ENCODE data around the gene LRIG2. TPM values are rescaled to one million over a fixed set of nuclear protein-coding genes. Genes with fewer than 3 reads are reported as not detected.

The LRIG2 gene
- total and polyA plus RNA-seq, 2 of the 4 experiments (the other 2 are of a cell fraction), result 4.3 to 9.0 TPM

DNA sequence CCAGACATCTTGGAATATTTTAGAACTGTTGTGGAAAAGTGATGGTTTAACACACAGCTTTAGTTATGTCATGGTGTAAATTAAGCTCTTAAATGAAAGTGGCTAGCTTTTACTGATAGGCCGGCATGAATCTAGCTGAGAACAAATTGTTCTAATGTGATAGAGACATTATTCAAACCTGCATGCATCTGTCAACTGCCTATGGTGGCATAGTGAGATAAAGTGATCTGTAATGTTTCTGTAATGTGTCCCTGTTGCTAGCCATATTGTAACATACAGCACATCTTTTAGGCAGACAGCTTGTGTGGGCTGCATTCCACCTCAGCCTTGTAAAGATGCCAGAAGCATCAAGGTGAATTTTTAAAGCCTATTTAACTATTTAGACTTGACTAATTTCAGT, 16.0 kb downstream of the LRIG2 start:
- intact Hi-C loops (cut with micrococcal nuclease) (no loop called here), dilution Hi-C loops (cut with HindIII; ENCODE audit: low sequenced_read_pairs, unreplicated experiment) (no loop called here), in situ Hi-C loops (cut with MboI; ENCODE audit: low sequenced_read_pairs) (no loop called here)
- Histone ChIP-seq H3K9ac (ENCODE audit: low read depth, low read length) (no peak overlapping the region), H3K4me1 (ENCODE audit: control insufficient read depth, insufficient read depth, low read length) (peaks cover 3% of the 10 kb centered on the region), H2BK5ac (ENCODE audit: low read depth, low read length, poor library complexity, severe bottlenecking) (no peak overlapping the region), H3K4me2 (ENCODE audit: low read depth, low read length) (no peak overlapping the region), H3K4ac (ENCODE audit: low read depth, low read length) (no peak overlapping the region), H2BK15ac (ENCODE audit: low read depth, low read length) (no peak overlapping the region), H4K91ac (ENCODE audit: insufficient read depth, low read depth, low read length) (no peak overlapping the region), H4K20me1 (ENCODE audit: insufficient read depth, low read length) (peaks cover 30% of the 10 kb centered on the region; the same call in 1 of the 2 replicates), H2BK20ac (ENCODE audit: low read depth, low read length) (no peak overlapping the region), H4K5ac (ENCODE audit: low read depth, low read length) (no peak overlapping the region), H3K9me3 (ENCODE audit: control insufficient read depth, insufficient read depth, low read length) (no peaks in the 10 kb centered on the region), H3K14ac (replicated peaks; ENCODE audit: low read depth, low read length) (no peak overlapping the region), H3K36me3 (ENCODE audit: control insufficient read depth, insufficient read depth, low read length) (peaks cover 1% of the 10 kb centered on the region; the same call in 1 of the 2 replicates), H3K23ac (ENCODE audit: low read depth, low read length) (no peak overlapping the region), H4K8ac (ENCODE audit: low read depth in 2 of 2, low read length in 2 of 2) (no peak overlapping the region), H2AK5ac (ENCODE audit: low read depth, low read length) (no peak overlapping the region), H2AK9ac (replicated peaks; ENCODE audit: low read depth, low read length, poor library complexity) (no peak overlapping the region), H3K9me1 (ENCODE audit: insufficient read depth, low read length) (no peaks in the 10 kb centered on the region), H3K27ac (ENCODE audit: insufficient read depth, low read length) (no peak overlapping the region), H3K27me3 (ENCODE audit: control insufficient read depth, insufficient read depth, low read length) (no peaks in the 10 kb centered on the region), H2AFZ (replicated peaks; ENCODE audit: low read length, poor library complexity) (no peak overlapping the region), H3K56ac (ENCODE audit: extremely low read depth, insufficient read depth, low read length) (no peak overlapping the region), H3K4me3 (ENCODE audit: insufficient read depth, low read depth, low read length) (no peak overlapping the region), H2BK120ac (ENCODE audit: low read depth, low read length) (no peak overlapping the region), H3K18ac (ENCODE audit: low read depth, low read length) (no peak overlapping the region), H3K79me1 (ENCODE audit: low read depth in 1 of 2, low read length in 2 of 2) (peaks cover 26 to 42% of the 10 kb centered on the region in 2 experiments)
- BruUV-seq (replicated peaks), result no TSS peak
- TF ChIP-seq RFX5 (IDR thresholded peaks at IDR 0.05; ENCODE audit: low read depth, low read length) (no peak), RAD21 (IDR thresholded peaks at IDR 0.05; ENCODE audit: low read length) (no peak), MAZ (IDR thresholded peaks at IDR 0.05; ENCODE audit: borderline replicate concordance, low read depth, low read length) (no peak), CHD1 (IDR thresholded peaks at IDR 0.05; ENCODE audit: low read depth, low read length) (no peak), CEBPB (IDR thresholded peaks at IDR 0.05; ENCODE audit: low read depth, low read length) (no peak), RCOR1 (IDR thresholded peaks at IDR 0.05; ENCODE audit: insufficient replicate concordance, low read length) (no peak), NFE2L2 (IDR thresholded peaks at IDR 0.05; ENCODE audit: low read depth, low read length) (no peak), SMC3 (IDR thresholded peaks at IDR 0.05; ENCODE audit: low read depth, low read length) (no peak), FOS (IDR thresholded peaks at IDR 0.05; ENCODE audit: low read depth, low read length) (no peak), POLR2A (IDR thresholded peaks at IDR 0.05; ENCODE audit: low read depth, low read length) (no peak), BHLHE40 (IDR thresholded peaks at IDR 0.05; ENCODE audit: low read depth, low read length) (no peak), MAFK (IDR thresholded peaks at IDR 0.05; ENCODE audit: low read depth, low read length) (no peak), MXI1 (IDR thresholded peaks at IDR 0.05; ENCODE audit: borderline replicate concordance, low read depth, low read length) (no peak)
- TF ChIP-seq, protein P1, sequence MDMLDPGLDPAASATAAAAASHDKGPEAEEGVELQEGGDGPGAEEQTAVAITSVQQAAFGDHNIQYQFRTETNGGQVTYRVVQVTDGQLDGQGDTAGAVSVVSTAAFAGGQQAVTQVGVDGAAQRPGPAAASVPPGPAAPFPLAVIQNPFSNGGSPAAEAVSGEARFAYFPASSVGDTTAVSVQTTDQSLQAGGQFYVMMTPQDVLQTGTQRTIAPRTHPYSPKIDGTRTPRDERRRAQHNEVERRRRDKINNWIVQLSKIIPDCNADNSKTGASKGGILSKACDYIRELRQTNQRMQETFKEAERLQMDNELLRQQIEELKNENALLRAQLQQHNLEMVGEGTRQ (IDR thresholded peaks at IDR 0.05; ENCODE audit: low read depth, low read length), result no peak
- TF ChIP-seq, protein P2, sequence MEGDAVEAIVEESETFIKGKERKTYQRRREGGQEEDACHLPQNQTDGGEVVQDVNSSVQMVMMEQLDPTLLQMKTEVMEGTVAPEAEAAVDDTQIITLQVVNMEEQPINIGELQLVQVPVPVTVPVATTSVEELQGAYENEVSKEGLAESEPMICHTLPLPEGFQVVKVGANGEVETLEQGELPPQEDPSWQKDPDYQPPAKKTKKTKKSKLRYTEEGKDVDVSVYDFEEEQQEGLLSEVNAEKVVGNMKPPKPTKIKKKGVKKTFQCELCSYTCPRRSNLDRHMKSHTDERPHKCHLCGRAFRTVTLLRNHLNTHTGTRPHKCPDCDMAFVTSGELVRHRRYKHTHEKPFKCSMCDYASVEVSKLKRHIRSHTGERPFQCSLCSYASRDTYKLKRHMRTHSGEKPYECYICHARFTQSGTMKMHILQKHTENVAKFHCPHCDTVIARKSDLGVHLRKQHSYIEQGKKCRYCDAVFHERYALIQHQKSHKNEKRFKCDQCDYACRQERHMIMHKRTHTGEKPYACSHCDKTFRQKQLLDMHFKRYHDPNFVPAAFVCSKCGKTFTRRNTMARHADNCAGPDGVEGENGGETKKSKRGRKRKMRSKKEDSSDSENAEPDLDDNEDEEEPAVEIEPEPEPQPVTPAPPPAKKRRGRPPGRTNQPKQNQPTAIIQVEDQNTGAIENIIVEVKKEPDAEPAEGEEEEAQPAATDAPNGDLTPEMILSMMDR (conservative IDR thresholded peaks at IDR 0.05; ENCODE audit: low read depth, low read length), result no peak
- TF ChIP-seq, protein P3, sequence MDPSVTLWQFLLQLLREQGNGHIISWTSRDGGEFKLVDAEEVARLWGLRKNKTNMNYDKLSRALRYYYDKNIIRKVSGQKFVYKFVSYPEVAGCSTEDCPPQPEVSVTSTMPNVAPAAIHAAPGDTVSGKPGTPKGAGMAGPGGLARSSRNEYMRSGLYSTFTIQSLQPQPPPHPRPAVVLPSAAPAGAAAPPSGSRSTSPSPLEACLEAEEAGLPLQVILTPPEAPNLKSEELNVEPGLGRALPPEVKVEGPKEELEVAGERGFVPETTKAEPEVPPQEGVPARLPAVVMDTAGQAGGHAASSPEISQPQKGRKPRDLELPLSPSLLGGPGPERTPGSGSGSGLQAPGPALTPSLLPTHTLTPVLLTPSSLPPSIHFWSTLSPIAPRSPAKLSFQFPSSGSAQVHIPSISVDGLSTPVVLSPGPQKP (IDR thresholded peaks at IDR 0.05; ENCODE audit: borderline replicate concordance, low read depth, low read length), result no peak
- ChIA-PET POLR2A (ENCODE audit: unreplicated experiment) (no interaction called here), CTCF (interaction anchor here (0.7 kb wide), 1 partner anchor 373 kb away, joined by 4 read pairs; no protein-coding TSS in a partner anchor)
- WGBS, 2 experiments (ENCODE audit: extremely low coverage in 2 of 2, insufficient read length in 1 of 2), result 83% methylated on average over 1 of the region's 1 CpG; no CpG with 5 or more reads in 1 of the 2 experiments
- no peak for ATAC-seq (ENCODE audit: low read depth)
- no peak for DNase-seq

All from IMR-90 (cell line).